Heart left ventricle (tissue), 13 donors: ENCODE measurements around the gene UBXN1.

Source experiments
- CTCF ChIP-seq, 12 donors: fragments of 200-600 bp; sonication (generic) in 4 of 12; IDR thresholded peaks; one replicate each; pipeline versions ENCODE4 v1.5.0 to v1.8.0; 2018 to 2022; ENCODE audit warnings: antibody characterized with exemption in 12 of 12, mild to moderate bottlenecking in 5 of 12
- POLR2A ChIP-seq, 2 donors: fragments of 450-650 bp; IDR thresholded peaks; one replicate each; pipeline ENCODE4 v1.6.1; 2017; ENCODE audit warnings: antibody characterized with exemption in 2 of 2, mild to moderate bottlenecking in 2 of 2, moderate library complexity in 2 of 2
- donor health status: ischemic (EF 13 %, LVEDD 7.1; RV severe dilation, severe dysfunction).
- donor health status: DM: no; HTN: yes; CAD: no.
- donor health status: DM: no; HTN: no; CAD: no.
- donor health status: ischemic (EF 25% LVEDD 6.9; RV normal size, moderate dysfunction).
- donor health status: ischemic (EF 25% LVEDD 5.7; RV mildly dilated, moderate dysfunction).
- donor health status: ischemic (EF 35%, LVEDD 5.7; RV mildly dilated, moderate dysfunction).
- donor health status: nonischemic (EF 11% LVEDD 7.7; RV severe dilation, severe dysfunction).
- donor health status: DM: yes; HTN: yes; CAD: no.
- donor health status: PGD.
- donor health status: ischemic (EF 29% LVEDD 5.4; RV normal size, mild dysfunction).
- donor health status: nonischemic (EF 23%, LVEDD 6.1; RV moderate dilation, normal function).

- TF ChIP-seq CTCF (IDR thresholded peaks at IDR 0.05) (peak; percentile 69 to 90 (median 81)), POLR2A (IDR thresholded peaks at IDR 0.05) (no peak)
Measured at GRCh38 chr11:62694455-62695167, 15.7 kb upstream of the UBXN1 start.
